GM03348 (cell line): ENCODE measurements around the gene DEDD.

Experiments
- DNase-seq: peaks from one replicate; pipeline ENCODE4 v3.0.0; 2012; ENCODE audit warnings: low spot score

DEDD gene

GRCh38 chr1:161072751-161073449 is 59.6 kb downstream of the DEDD start:
- DNase-seq: no peak

- DNase-seq: peak; percentile 75
These were observed 60.5 kb downstream of the DEDD start for GRCh38 chr1:161071886-161072371.
